H7 (cell line): ENCODE results near the gene DNAJB6. TPM values are rescaled to one million over a fixed set of nuclear protein-coding genes. Genes with fewer than 3 reads are reported as not detected.
"Not testable (repeated sequence)": the region's sequence is repeated elsewhere in the genome, so short reads cannot be mapped to it uniquely, and the experiment has no call there.

Experiments
- DNase-seq: peaks from one replicate; pipeline ENCODE4 v3.0.0; 2012
- H3K27me3 ChIP-seq: 2 replicates; pipeline ENCODE4 v1.6.0; 2011; ENCODE audit warnings: mild to moderate bottlenecking, low read length; ENCODE audit not compliant: control insufficient read depth, insufficient read depth
- H3K36me3 ChIP-seq: replicated peaks from 2 replicates; pipeline ENCODE4 v1.5.1; 2011; ENCODE audit warnings: low read length; ENCODE audit not compliant: control insufficient read depth, insufficient read depth
- H3K4me3 ChIP-seq: 2 replicates; pipeline ENCODE4 v1.5.1; 2011; ENCODE audit warnings: low read depth, mild to moderate bottlenecking, control low read depth, low read length, moderate library complexity; ENCODE audit not compliant: insufficient read depth
- total RNA-seq: library from RNA; depleted of rRNA; stranded (reverse); fragments of >200 nt; shearing (Covaris generic); gene quantifications from 2 replicates; pipeline ENCODE4 v1.2.3, GENCODE V29; 2014

DNAJB6 gene
- total RNA-seq, 1 experiment from 2014 or later, result 206 TPM

- no peak for DNase-seq
- Histone ChIP-seq H3K4me3 (no peak overlapping the region), H3K27me3 (no peaks in the 10 kb centered on the region), H3K36me3 (no peaks in the 10 kb centered on the region)
These were observed 109.1 kb downstream of the DNAJB6 start for GRCh38 chr7:157445956-157446295.

- DNase-seq, result no peak
- Histone ChIP-seq H3K36me3 (no peaks in the 10 kb centered on the region), H3K27me3 (no peaks in the 10 kb centered on the region), H3K4me3 (no peak overlapping the region)
These were observed 109.5 kb downstream of the DNAJB6 start for GRCh38 chr7:157446322-157446721.

- H3K4me3 ChIP-seq, H3K36me3 ChIP-seq, H3K27me3 ChIP-seq, DNase-seq: not testable (repeated sequence)
These were observed 117.2 kb downstream of the DNAJB6 start for GRCh38 chr7:157454003-157454402.

GRCh38 chr7:157457355-157458253 lies 120.8 kb downstream of the DNAJB6 start:
- H3K4me3 ChIP-seq, result no peak overlapping the region
- no peaks in the 10 kb centered on the region; the same call in 1 of the 2 replicates for H3K27me3 ChIP-seq
- DNase-seq, result no peak
- H3K36me3 ChIP-seq, result no peaks in the 10 kb centered on the region

- H3K4me3 ChIP-seq, result no peak overlapping the region
- no peak for DNase-seq
- H3K36me3 ChIP-seq, result no peaks in the 10 kb centered on the region
- H3K27me3 ChIP-seq, result no peaks in the 10 kb centered on the region; the same call in 1 of the 2 replicates
These were observed 121.4 kb downstream of the DNAJB6 start for GRCh38 chr7:157458254-157458633.

- Histone ChIP-seq H3K27me3 (no peaks in the 10 kb centered on the region; the same call in 1 of the 2 replicates), H3K36me3 (no peaks in the 10 kb centered on the region), H3K4me3 (no peak overlapping the region)
- no peak for DNase-seq
These were observed 123.2 kb downstream of the DNAJB6 start for GRCh38 chr7:157459966-157460365.

GRCh38 chr7:157460721-157461120 lies 123.9 kb downstream of the DNAJB6 start:
- H3K4me3 ChIP-seq, result no peak overlapping the region
- H3K27me3 ChIP-seq, result no peaks in the 10 kb centered on the region; the same call in 1 of the 2 replicates
- no peaks in the 10 kb centered on the region for H3K36me3 ChIP-seq
- no peak for DNase-seq

- Histone ChIP-seq H3K36me3 (no peaks in the 10 kb centered on the region), H3K4me3 (no peak overlapping the region), H3K27me3 (no peaks in the 10 kb centered on the region; the same call in 1 of the 2 replicates)
- no peak for DNase-seq
These were observed 125.0 kb downstream of the DNAJB6 start for GRCh38 chr7:157461573-157462418.

GRCh38 chr7:157462419-157462771 lies 125.6 kb downstream of the DNAJB6 start:
- Histone ChIP-seq H3K4me3 (no peak overlapping the region), H3K27me3 (no peaks in the 10 kb centered on the region; the same call in 1 of the 2 replicates), H3K36me3 (no peaks in the 10 kb centered on the region)
- DNase-seq, result no peak

GRCh38 chr7:157462840-157463239 lies 126.0 kb downstream of the DNAJB6 start:
- Histone ChIP-seq H3K27me3 (no peaks in the 10 kb centered on the region; the same call in 1 of the 2 replicates), H3K36me3 (no peaks in the 10 kb centered on the region), H3K4me3 (no peak overlapping the region)
- DNase-seq, result no peak

GRCh38 chr7:157463245-157463644 lies 126.4 kb downstream of the DNAJB6 start:
- Histone ChIP-seq H3K4me3 (no peak overlapping the region), H3K36me3 (no peaks in the 10 kb centered on the region), H3K27me3 (no peaks in the 10 kb centered on the region; the same call in 1 of the 2 replicates)
- DNase-seq, result no peak

- Histone ChIP-seq H3K27me3 (no peaks in the 10 kb centered on the region; the same call in 1 of the 2 replicates), H3K4me3 (no peak overlapping the region), H3K36me3 (no peaks in the 10 kb centered on the region)
- DNase-seq, result peak; percentile 77
These were observed 127.5 kb downstream of the DNAJB6 start for GRCh38 chr7:157464111-157464970.

GRCh38 chr7:157464971-157465886 lies 128.4 kb downstream of the DNAJB6 start:
- H3K4me3 ChIP-seq, result no peak overlapping the region
- H3K27me3 ChIP-seq, result no peaks in the 10 kb centered on the region; the same call in 1 of the 2 replicates
- DNase-seq, result no peak
- no peaks in the 10 kb centered on the region for H3K36me3 ChIP-seq
